Right renal pelvis (tissue), 4 donors: ENCODE measurements around the gene OR2L8. TPM values are rescaled to one million over a fixed set of nuclear protein-coding genes. Genes with fewer than 3 reads are reported as not detected.

Source experiments
- DNase-seq, 4 donors: peaks; one replicate each; pipeline ENCODE4 v3.0.0-alpha.2; 2013; ENCODE audit warnings: low read depth in 4 of 4, low spot score in 3 of 4, missing footprints in 1 of 4
- polyA plus RNA-seq, 4 donors: library from polyadenylated mRNA; unstranded; fragments of 120-200 nt; gene quantifications; one replicate each; pipeline ENCODE4 v1.2.1, GENCODE V29; 2013; ENCODE audit not compliant: insufficient read length in 4 of 4

Gene OR2L8
- polyA plus RNA-seq, 4 donors, result not detected

DNA sequence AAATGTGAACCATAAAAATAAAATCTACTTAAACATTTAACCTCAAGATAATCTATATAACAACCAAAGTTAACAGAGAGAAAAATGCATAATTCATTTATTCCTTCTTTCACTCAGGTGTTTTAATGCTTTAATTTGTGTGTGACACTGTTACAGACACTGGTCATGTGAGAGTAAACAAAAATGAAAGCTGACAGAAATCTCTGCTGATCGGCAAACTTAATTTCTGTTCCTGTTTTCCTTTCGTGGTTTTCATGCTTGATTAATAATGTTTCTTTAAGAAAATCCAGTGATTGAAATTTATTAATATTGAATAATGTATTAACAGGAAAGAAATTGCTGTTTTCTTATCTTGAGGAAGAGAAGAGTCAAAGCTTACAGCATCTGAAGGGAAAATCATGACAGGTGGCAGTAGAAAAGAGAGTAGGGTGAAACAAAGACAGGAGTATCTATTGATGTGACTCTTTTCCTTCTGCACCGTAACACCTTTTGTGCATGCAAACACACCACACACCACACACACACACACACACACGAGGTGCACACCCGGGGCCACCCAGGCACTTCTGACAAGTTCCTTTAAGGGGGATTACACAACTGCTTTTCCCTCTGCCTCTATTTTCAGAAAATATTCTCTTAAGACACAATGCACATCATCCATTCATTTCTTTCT lies 18.0 kb downstream of the OR2L8 start:
- no peak for DNase-seq

DNA sequence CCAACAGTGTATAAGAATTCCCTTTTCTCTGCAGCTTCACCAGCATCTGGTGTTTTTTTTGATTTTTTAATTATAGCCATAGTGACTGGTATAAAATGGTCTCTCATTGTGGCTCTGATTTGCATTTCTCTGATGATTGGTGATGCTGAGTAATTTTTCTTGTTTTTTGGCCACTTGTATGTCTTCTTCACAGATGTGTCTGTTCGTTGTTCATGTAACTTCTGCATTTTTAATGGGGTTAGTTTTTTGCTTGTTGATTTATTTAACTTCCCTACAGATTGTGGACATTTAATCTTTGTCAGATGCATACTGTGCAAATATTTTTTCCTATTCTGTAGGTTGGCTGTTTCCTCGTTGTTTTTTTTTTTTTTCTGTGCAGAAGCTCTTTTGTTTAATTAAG lies 44.3 kb downstream of the OR2L8 start:
- DNase-seq, result no peak

DNA sequence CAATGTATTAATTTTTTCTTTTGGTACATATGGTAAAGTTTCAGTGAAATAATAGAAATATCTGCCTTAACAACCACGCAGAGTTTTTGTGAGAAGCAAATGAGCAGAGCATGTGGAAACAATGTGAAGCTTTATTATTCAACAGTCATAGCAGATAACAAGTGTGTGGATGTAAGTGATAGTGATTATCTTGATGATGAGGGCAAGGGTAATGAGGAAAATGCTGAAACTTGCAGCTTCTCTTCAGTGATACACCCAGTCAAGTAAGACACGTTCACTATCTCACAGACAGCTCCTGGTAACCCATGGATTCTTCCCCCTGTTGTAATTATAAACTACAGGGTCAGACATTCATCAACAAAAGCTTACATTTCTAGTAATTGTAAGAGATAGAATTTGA lies 50.2 kb downstream of the OR2L8 start:
- no peak for DNase-seq

Other genes with a start within 250 kb of the OR2L8 start
- not detected for gene OR6F1, start 232.2 kb upstream of the OR2L8 start, polyA plus RNA-seq
- gene OR14K1, start 210.2 kb upstream of the OR2L8 start, polyA plus RNA-seq, result not detected
- gene OR14A2, start 200.7 kb upstream of the OR2L8 start, polyA plus RNA-seq, result not detected
- gene OR1C1, start 188.3 kb upstream of the OR2L8 start, polyA plus RNA-seq, result under 1 TPM in 1 of 4 donors, not detected in 3; 0.17 TPM
- not detected for gene OR14A16, start 124.7 kb upstream of the OR2L8 start, polyA plus RNA-seq
- not detected for gene OR11L1, start 107.0 kb upstream of the OR2L8 start, polyA plus RNA-seq
- gene TRIM58, start 91.7 kb upstream of the OR2L8 start, polyA plus RNA-seq, result 1 to 10 TPM; 1.3 to 2.3 (median 1.4) TPM
- gene OR2W3, start 53.3 kb upstream of the OR2L8 start, polyA plus RNA-seq, result under 1 TPM in 3 of 4 donors, not detected in 1; 0.33 to 0.38 (median 0.36) TPM
- gene OR2T8, start 28.6 kb upstream of the OR2L8 start, polyA plus RNA-seq, result not detected
- not detected for gene OR2AJ1, start 24.0 kb upstream of the OR2L8 start, polyA plus RNA-seq
- gene OR2AK2, start 16.4 kb downstream of the OR2L8 start, polyA plus RNA-seq, result not detected
- not detected for gene OR2L5, start 64.8 kb downstream of the OR2L8 start, polyA plus RNA-seq
- under 1 TPM in 3 of 4 donors, not detected in 1; 0.04 to 0.14 (median 0.08) TPM for gene OR2L2, start 81.2 kb downstream of the OR2L8 start, polyA plus RNA-seq
- gene OR2L3, start 98.0 kb downstream of the OR2L8 start, polyA plus RNA-seq, result not detected
- gene OR2L13, start 146.3 kb downstream of the OR2L8 start, polyA plus RNA-seq, result under 1 TPM in 2 of 4 donors, not detected in 2; 0.03 to 0.08 TPM
- gene OR2M5, start 196.3 kb downstream of the OR2L8 start, polyA plus RNA-seq, result not detected
- gene OR2M2, start 226.0 kb downstream of the OR2L8 start, polyA plus RNA-seq, result not detected
- gene OR2M3, start 248.4 kb downstream of the OR2L8 start, polyA plus RNA-seq, result under 1 TPM; 0.01 to 0.04 (median 0.03) TPM